Endometrium (tissue), 2 donors: ENCODE results near the gene LMAN1.

Experiments
- FAIRE-seq: peaks from 2 replicates; lab custom pipeline; 2012; peaks lifted over from hg19 to GRCh38; lab: Jason Lieb, UNC
- donor health status: control.
- donor health status: control.

The LMAN1 gene

DNA sequence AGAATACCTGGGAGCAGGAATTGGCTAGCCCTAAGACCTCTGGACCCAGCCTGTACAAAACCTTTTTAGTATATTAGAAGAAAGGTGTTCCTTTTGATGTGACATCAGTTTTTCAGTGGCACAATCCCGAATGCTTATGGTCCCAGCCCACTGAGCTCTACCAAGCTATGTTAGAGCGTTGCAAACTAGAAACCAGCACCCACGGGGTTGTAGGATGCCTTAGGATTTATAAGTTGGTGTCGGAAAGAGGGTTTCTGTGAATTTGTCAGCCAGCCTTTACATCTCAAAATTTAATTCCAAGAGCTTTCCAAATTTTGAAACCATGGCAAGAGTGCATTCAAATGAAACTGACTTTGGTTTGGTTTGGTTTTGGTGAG is 499 bp upstream of the LMAN1 start:
- FAIRE-seq: no peak

DNA sequence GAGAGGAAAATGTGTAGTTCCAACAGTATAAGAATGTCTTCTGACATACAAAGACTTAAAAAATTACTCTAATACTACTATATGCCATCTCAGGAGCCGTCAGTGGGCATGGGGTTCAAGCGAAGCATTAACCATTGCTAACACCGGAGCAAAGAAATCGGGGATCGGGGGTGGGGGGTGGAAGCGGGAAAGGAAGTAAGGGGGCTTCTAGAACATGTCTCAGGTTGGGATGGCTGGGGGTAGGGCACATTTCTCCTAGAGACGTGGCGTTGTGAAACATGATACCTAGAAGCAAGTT is 702 bp downstream of the LMAN1 start:
- FAIRE-seq: no peak

DNA sequence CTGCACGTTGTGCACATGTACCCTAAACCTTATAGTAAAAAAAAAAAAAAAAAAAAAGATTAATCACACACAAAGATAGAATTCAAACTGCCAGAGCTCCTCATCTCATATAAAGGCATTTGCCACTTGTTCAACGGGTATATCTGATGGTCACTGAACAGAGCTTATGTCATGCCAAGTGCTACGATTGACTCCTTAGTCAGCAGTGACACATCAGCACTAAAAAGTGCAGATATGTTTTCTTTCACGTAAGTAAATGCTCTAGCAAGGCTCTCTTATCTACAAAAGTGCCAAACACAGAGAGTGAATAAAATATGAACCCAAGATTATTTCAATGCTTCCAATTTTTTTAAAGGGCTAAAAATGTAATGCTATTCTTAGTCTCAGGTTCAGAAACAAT is 1.1 kb downstream of the LMAN1 start:
- FAIRE-seq: peak; percentile 23

DNA sequence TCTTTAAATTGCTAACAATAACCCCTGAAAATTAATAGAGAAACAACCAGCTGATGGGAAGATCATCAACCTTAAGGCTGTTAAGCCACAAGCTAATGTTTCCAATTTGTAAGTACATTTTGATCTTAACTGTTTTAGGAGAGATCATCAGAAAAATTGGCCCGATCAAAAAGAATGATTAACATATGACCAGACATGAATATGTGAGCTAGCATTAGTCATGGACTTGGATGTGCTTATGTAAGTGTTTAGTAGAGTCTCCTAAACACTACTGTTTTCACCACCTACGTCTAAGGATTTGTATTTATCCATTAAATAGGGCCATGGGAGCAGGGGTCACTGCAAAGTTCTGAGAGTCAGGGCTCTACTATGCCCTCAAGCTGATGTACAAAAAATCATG is 4.3 kb downstream of the LMAN1 start:
- no peak for FAIRE-seq

DNA sequence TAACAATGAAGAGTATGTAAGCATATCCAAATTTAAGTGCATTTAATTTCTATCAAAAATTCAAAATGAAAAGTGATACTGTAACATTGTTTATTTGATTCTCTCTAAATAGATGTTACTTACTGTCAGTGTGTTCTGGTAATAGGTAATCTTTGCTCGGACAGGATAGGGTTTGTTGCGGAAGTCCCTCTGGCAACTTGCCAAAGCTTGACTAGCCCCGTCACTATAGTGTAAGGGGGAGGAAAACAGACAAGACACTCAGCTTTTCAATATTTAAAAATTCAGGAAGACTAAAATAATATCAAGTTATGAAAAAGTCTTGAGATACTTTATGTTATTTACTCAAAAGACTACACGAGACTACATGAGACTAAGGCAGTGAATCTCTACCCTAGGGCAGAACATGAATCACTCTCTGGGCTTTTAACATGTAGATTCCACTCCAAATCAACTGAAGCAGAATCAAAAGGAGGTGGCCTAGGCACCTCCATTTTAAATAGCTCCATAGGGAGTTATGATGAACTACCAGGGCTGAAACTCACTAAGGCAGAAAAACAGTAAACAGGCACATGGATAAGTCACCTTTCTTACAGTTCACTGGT is 5.9 kb downstream of the LMAN1 start:
- no peak for FAIRE-seq

- no peak for FAIRE-seq
Measured at GRCh38 chr18:59352250-59352855, 6.7 kb downstream of the LMAN1 start.

- FAIRE-seq: no peak
Measured at GRCh38 chr18:59345556-59345955, 13.5 kb downstream of the LMAN1 start.

GRCh38 chr18:59344996-59345395 is 14.1 kb downstream of the LMAN1 start:
- FAIRE-seq: no peak

DNA sequence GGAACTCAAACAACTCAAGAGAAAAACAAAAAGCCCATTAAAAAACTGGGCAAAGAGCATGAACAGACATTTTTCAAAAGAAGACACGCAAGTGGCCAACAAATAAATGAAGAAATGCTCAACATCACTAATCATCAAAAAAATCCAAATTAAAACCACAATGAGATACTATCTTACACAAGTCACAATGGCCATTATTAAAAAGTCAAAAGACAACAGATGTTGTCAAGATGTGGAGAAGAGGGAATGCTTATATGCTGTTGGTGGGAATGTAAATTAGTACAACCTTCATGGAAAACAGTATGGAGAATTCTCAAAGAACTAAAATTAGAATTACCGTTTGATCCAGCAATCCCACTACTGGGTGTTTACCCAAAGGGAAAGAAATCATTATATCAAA is 15.1 kb downstream of the LMAN1 start:
- peak; percentile 21 for FAIRE-seq

DNA sequence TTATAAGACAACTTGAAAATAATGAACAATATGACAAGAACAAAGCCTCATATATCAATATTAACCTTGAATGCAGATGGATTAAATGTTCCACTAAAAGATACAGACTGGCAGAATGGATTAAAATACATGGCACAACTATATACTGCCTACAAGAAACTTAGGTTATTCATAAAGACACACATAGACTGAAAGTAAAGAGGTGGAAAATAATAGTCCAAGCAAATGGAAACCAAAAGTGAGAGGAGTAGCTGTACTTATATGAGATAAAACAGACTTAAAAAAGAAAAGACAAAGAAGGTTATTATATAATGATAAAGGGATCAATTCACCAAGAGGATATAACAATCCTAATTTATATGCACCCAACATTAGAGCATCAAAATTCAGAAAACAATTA is 18.2 kb downstream of the LMAN1 start:
- no peak for FAIRE-seq

- FAIRE-seq: no peak
Measured at GRCh38 chr18:59340312-59340711, 18.8 kb downstream of the LMAN1 start.

GRCh38 chr18:59332986-59333385 is 26.1 kb downstream of the LMAN1 start:
- FAIRE-seq: no peak

- FAIRE-seq: no peak
Measured at GRCh38 chr18:59328683-59329082, 30.4 kb downstream of the LMAN1 start.

DNA sequence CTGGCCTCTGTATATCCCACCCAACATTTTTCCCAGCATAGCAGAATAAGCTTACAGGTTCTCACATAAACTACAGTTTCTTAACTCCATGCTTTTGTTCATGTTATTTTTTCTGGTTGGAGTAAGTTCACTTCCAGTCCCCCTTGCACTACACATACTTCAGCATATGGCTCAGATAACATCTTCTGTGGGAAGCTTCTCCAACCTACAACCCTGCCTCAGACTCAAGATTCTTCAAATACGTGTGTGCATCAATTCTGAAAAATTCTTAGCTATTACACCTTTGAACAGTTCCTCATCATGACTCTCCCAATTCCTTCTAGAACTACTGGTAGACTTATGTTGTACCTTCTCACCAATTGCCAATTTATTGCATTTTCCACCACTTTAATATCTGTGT is 33.1 kb downstream of the LMAN1 start:
- FAIRE-seq: no peak

- FAIRE-seq: no peak
Measured at GRCh38 chr18:59324623-59324971, 34.5 kb downstream of the LMAN1 start.

GRCh38 chr18:59323931-59324622 is 35.0 kb downstream of the LMAN1 start:
- no peak for FAIRE-seq

DNA sequence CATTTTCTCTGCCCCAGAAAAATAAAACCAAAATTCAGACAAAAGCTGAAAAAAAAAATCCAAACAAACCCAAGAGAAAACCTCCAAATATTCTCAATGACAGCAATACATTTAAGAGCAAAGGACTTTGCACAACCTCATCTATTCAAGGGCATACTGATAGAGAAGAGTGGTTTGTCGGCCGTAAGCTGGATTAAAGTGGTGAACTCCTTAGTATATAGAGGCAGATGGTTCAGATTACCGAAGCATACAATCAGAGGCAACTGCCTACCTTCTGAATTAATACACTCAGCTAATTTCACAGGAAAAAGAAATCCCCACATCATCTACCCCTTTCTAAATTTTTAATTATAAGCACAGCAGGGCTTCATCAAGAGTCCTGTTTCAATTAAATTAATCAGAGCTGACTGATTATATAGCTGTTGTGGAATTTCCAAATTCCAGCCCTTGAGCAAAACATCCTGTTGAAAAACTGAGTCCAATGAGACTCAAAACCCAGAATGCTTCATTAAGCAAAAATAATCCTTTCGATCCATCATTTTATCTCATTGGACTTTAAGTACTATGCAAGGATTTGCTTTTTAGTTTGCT is 40.5 kb downstream of the LMAN1 start, which contains the start of gene CPLX4:
TSS of gene CPLX4 (minus strand) at position 190 of the 591 bp plus-strand sequence. CDS start at position 3, 187 bp downstream.
- FAIRE-seq: no peak

DNA sequence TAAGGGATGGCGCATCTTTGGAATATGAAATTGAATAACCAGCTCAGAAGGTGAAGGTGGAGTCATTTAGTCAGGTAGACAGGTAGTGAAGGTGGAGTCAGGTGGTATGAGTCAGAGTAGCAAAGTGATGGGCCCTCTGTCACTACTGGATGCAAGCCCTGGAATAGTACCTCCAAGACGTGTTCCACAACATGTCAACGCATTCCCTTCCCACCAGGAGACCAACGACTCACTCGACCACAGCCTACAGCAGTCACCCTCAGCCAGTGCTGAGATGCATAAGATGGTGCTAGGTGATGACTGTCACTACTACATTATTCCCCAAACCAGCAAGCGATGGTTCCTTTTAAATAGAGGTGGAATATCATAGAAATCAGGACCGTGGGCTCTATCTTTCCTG is 47.4 kb downstream of the LMAN1 start:
- no peak for FAIRE-seq

DNA sequence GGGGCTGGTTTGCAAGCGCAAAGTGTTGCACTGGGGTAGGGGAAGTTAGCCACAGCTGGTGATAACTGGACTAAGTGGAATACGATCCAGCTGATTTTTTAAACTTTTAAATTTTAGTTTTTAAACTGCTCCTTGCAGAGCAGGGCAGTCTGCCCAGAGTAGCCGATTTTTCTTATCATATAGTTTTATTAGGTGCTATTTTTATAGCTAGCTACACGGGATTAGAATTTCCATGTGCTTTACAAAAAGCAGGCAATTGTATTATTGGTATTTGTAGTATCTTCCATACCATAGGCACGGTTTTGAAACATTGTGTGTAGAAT is 50.2 kb downstream of the LMAN1 start:
- FAIRE-seq: no peak

GRCh38 chr18:59308248-59308937 is 50.7 kb downstream of the LMAN1 start:
- FAIRE-seq: no peak

DNA sequence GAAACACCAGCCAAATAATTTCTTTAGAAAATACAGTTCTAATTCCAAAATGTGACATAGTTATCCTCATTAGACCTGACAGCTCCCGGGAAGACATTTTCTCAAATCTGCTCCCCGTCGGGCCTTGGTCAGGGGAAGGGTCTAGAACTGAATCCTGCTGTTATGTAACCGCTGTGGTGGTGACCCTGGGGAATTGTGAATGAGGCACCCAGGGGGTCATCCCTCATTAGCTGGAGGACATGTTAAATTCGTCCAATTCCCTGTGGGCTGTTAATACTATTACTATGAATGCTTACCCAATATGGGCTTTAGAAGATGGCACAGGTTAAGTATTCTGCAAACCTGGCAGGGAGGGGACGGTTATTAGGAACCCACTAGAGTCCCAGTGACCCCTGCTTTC is 52.4 kb downstream of the LMAN1 start:
- FAIRE-seq: no peak

DNA sequence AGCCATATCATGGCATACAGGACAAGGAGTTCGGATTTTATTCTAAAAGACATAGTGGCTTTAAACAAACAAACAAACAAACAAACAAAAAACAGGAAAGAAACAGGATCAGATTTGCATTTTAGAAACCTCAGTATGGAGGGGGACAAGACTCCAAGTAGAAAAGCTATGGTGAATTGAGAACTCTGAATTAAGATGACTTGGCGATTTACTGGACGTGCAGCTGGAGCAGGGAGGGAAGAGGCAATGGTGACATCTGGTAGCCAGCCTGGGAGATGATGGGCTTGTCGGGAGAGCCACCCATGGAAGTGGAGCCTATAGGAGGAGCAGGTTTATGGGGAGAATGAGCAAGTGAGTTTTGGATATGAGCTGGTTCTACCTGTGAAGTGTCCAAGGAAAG is 53.8 kb downstream of the LMAN1 start:
- FAIRE-seq: no peak

DNA sequence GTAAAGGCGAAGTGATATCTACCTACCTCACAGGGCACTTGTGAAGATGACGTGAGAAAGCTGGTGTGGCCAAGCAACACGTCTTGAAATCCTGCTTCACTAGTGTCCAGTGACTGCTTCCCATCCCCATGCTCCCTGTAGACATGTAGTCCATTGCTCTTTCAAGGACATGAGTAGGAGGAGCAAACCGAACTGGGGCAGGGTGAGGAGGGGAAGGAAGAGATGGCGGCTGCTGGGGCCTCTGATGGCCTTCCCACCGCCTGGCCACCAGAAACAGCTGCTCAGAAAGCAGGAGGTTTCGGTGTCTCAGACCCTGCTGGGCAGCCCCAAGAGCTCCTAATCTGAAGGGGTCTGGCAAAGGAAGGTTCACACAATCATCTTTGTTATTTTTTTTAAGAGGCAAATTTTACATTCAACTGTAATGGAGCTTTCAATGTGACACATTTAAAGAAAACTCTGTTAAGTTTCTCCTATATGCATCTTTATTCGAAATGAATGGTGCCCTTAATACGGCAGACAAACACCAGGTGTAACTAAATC is 55.3 kb downstream of the LMAN1 start:
- no peak for FAIRE-seq
